GM21528 (cell line): ENCODE data around the gene ENTPD5.
"Not testable (repeated sequence)": the region's sequence is repeated elsewhere in the genome, so short reads cannot be mapped to it uniquely, and the experiment has no call there.

Experiments used
- ATAC-seq: cut with Tn5 transposase; IDR thresholded peaks from one replicate; pipeline ENCODE4 v1.9.1; 2021; ENCODE audit warnings: mild to moderate bottlenecking, moderate library complexity; ENCODE audit not compliant: unreplicated experiment, low FRiP score

Gene ENTPD5

GRCh38 chr14:73945159-73945670 is 73.9 kb downstream of the ENTPD5 start:
- no peak for ATAC-seq

GRCh38 chr14:73944432-73945158 is 74.5 kb downstream of the ENTPD5 start:
- ATAC-seq: no peak

- no peak for ATAC-seq
Observed at GRCh38 chr14:73943083-73943482, 76.0 kb downstream of the ENTPD5 start.

- no peak for ATAC-seq
Observed at GRCh38 chr14:73942180-73942579, 76.9 kb downstream of the ENTPD5 start.

GRCh38 chr14:73937012-73937411 is 82.1 kb downstream of the ENTPD5 start:
- ATAC-seq: no peak

GRCh38 chr14:73936548-73936947 is 82.5 kb downstream of the ENTPD5 start:
- no peak for ATAC-seq

GRCh38 chr14:73935666-73936065 is 83.4 kb downstream of the ENTPD5 start:
- no peak for ATAC-seq

GRCh38 chr14:73924337-73924736 is 94.8 kb downstream of the ENTPD5 start:
- ATAC-seq: no peak

GRCh38 chr14:73919457-73919856 is 99.6 kb downstream of the ENTPD5 start:
- not testable (repeated sequence) for ATAC-seq

- no peak for ATAC-seq
Observed at GRCh38 chr14:73916324-73916723, 102.8 kb downstream of the ENTPD5 start.

- no peak for ATAC-seq
Observed at GRCh38 chr14:73913256-73913655, 105.8 kb downstream of the ENTPD5 start.

- ATAC-seq: no peak
Observed at GRCh38 chr14:73909681-73910080, 109.4 kb downstream of the ENTPD5 start.
